Caki2 (cell line): ENCODE results near the gene NMNAT2. TPM values are rescaled to one million over a fixed set of nuclear protein-coding genes. Genes with fewer than 3 reads are reported as not detected.
A peak's percentile ranks its signal among the peaks of the same experiment; 100 is the strongest.

ENCODE experiments used
- DNase-seq: peaks from one replicate; pipeline ENCODE4 v3.0.0-alpha.2; 2015; ENCODE audit warnings: low read depth
- in situ Hi-C: cut with HindIII; loops from 2 replicates; pipeline ENCODE4 v1.10.0; 2016; ENCODE audit warnings: low sequenced_read_pairs, low pct_unique_long_range_greater_than_20kb, mixed read lengths
- total RNA-seq: library from RNA; depleted of rRNA; stranded (reverse); fragments of >200 nt; shearing (Covaris generic); gene quantifications from 2 replicates; pipeline ENCODE4 v1.2.3, GENCODE V29; 2014; ENCODE audit warnings: low replicate concordance

NMNAT2 gene
- total RNA-seq, 1 experiment from 2014 or later: 0.24 TPM

- no peak for DNase-seq
- in situ Hi-C loops: no loop called here
Measured at GRCh38 chr1:183218971-183219615, 199.1 kb downstream of the NMNAT2 start.

GRCh38 chr1:183218027-183218618 is 200.1 kb downstream of the NMNAT2 start:
- in situ Hi-C loops: no loop called here
- DNase-seq: no peak

- in situ Hi-C loops: no loop called here
- DNase-seq: no peak
Measured at GRCh38 chr1:183215936-183216335, 202.2 kb downstream of the NMNAT2 start.

- in situ Hi-C loops: no loop called here
- DNase-seq: no peak
Measured at GRCh38 chr1:183215076-183215720, 203.0 kb downstream of the NMNAT2 start.

- no peak for DNase-seq
- in situ Hi-C loops: no loop called here
Measured at GRCh38 chr1:183214021-183214970, 203.9 kb downstream of the NMNAT2 start.

- DNase-seq: no peak
- in situ Hi-C loops: no loop called here
Measured at GRCh38 chr1:183212870-183213269, 205.3 kb downstream of the NMNAT2 start.

- DNase-seq: no peak
- in situ Hi-C loops: no loop called here
Measured at GRCh38 chr1:183210681-183211080, 207.5 kb downstream of the NMNAT2 start.

GRCh38 chr1:183209533-183210158 is 208.5 kb downstream of the NMNAT2 start:
- DNase-seq: peak; percentile 72
- in situ Hi-C loops: no loop called here

- in situ Hi-C loops: no loop called here
- no peak for DNase-seq
Measured at GRCh38 chr1:183206538-183207122, 211.6 kb downstream of the NMNAT2 start.

GRCh38 chr1:183205196-183205781 is 212.9 kb downstream of the NMNAT2 start:
- no peak for DNase-seq
- in situ Hi-C loops: no loop called here

- in situ Hi-C loops: no loop called here
- DNase-seq: no peak
Measured at GRCh38 chr1:183203094-183203493, 215.1 kb downstream of the NMNAT2 start.

- no peak for DNase-seq
- in situ Hi-C loops: no loop called here
Measured at GRCh38 chr1:183200451-183200850, 217.7 kb downstream of the NMNAT2 start.

GRCh38 chr1:183199304-183199703 is 218.9 kb downstream of the NMNAT2 start:
- DNase-seq: no peak

GRCh38 chr1:183198463-183198862 is 219.7 kb downstream of the NMNAT2 start:
- in situ Hi-C loops: no loop called here
- DNase-seq: peak; percentile 15

More at GRCh38 chr1:183199304-183199703, 218.9 kb downstream of the NMNAT2 start:
- in situ Hi-C loops: no loop called here
